H1 (cell line): ENCODE data around the gene HBS1L. TPM values are rescaled to one million over a fixed set of nuclear protein-coding genes. Genes with fewer than 3 reads are reported as not detected.

Source experiments
- CTCF ChIA-PET: fragments of 300-600 bp; sonication (Branson Sonifier 250); formaldehyde crosslinking; loops from one replicate; lab custom pipeline; 2021; ENCODE audit not compliant: partially characterized antibody; lab: Charles Lee
- POLR2A ChIA-PET: fragments of 300-600 bp; sonication (Branson Sonifier 250); formaldehyde crosslinking; loops from one replicate; lab custom pipeline; 2021; ENCODE audit warnings: inconsistent platforms; ENCODE audit not compliant: partially characterized antibody; lab: Charles Lee
- DNase-seq, 2 experiments: peaks; one replicate each; pipeline versions ENCODE4 v3.0.0 to v3.0.0-alpha.2; 2010 to 2022; ENCODE audit warnings: low spot score in 2 of 2, low read depth in 1 of 2, mixed read lengths in 1 of 2
- FAIRE-seq: peaks from 2 replicates; lab custom pipeline; 2011; peaks lifted over from hg19 to GRCh38; lab: Jason Lieb, UNC
- H2AFZ ChIP-seq: 2 replicates; pipeline ENCODE4 v1.8.1; 2012; ENCODE audit warnings: low read length, inconsistent platforms
- H2AK5ac ChIP-seq: 2 replicates; pipeline ENCODE4 v1.6.1; 2013; ENCODE audit warnings: low read depth, low read length
- H2BK120ac ChIP-seq: replicated peaks from 2 replicates; pipeline ENCODE3; 2013; ENCODE audit warnings: low read depth, low read length, inconsistent platforms
- H2BK12ac ChIP-seq: 2 replicates; pipeline ENCODE4 v1.6.1; 2013; ENCODE audit warnings: low read depth, low read length
- H2BK15ac ChIP-seq: 2 replicates; pipeline ENCODE4 v1.6.1; 2013; ENCODE audit warnings: low read length
- H2BK20ac ChIP-seq: 2 replicates; pipeline ENCODE4 v1.6.1; 2013; ENCODE audit warnings: low read length
- H2BK5ac ChIP-seq: 2 replicates; pipeline ENCODE4 v1.6.1; 2013; ENCODE audit warnings: low read depth, low read length
- H3K14ac ChIP-seq: 2 replicates; pipeline ENCODE4 v1.6.1; 2013; ENCODE audit warnings: inconsistent platforms; ENCODE audit not compliant: insufficient read length
- H3K18ac ChIP-seq: 2 replicates; pipeline ENCODE4 v1.6.1; 2013; ENCODE audit warnings: low read length; ENCODE audit errors: extremely low read depth
- H3K23ac ChIP-seq: 2 replicates; pipeline ENCODE4 v1.6.1; 2013; ENCODE audit warnings: inconsistent platforms; ENCODE audit not compliant: insufficient read length
- H3K23me2 ChIP-seq: 2 replicates; pipeline ENCODE4 v1.6.1; 2013; ENCODE audit warnings: low read depth, low read length
- H3K27ac ChIP-seq: 2 replicates; pipeline ENCODE4 v1.6.1; 2011; ENCODE audit warnings: low read depth, low read length, inconsistent platforms
- H3K27me3 ChIP-seq, 4 experiments: replicated peaks in 1 of 4; 1 replicate in 1 of 4; 2 replicates in 3 of 4; pipeline versions ENCODE4 v1.6.1 to v1.8.1; 2011 to 2013; ENCODE audit warnings: low read length in 3 of 4, mild to moderate bottlenecking in 3 of 4, inconsistent platforms in 2 of 4, mixed read lengths in 2 of 4, moderate library complexity in 1 of 4; ENCODE audit not compliant: control insufficient read depth in 3 of 4, insufficient read depth in 3 of 4; ENCODE audit errors: extremely low read depth in 1 of 4
- H3K36me3 ChIP-seq, 4 experiments: 2 replicates each; pipeline versions ENCODE4 v1.6.1 to v1.8.1; 2011 to 2013; ENCODE audit warnings: mild to moderate bottlenecking in 4 of 4, low read length in 3 of 4, moderate library complexity in 2 of 4, control low read depth in 1 of 4, inconsistent platforms in 1 of 4; ENCODE audit not compliant: insufficient read depth in 4 of 4, control insufficient read depth in 2 of 4
- H3K4ac ChIP-seq: replicated peaks from 2 replicates; pipeline ENCODE3; 2013; ENCODE audit warnings: low read length, low read depth, mixed read lengths, inconsistent platforms; ENCODE audit not compliant: insufficient read length
- H3K4me1 ChIP-seq, 4 experiments: replicated peaks in 1 of 4; 1 replicate in 1 of 4; 2 replicates in 3 of 4; pipeline versions ENCODE4 v1.6.1 to v1.8.1; 2011 to 2013; ENCODE audit warnings: low read length in 3 of 4, inconsistent platforms in 2 of 4, mixed read lengths in 1 of 4; ENCODE audit not compliant: insufficient read depth in 4 of 4, control insufficient read depth in 3 of 4
- H3K4me2 ChIP-seq, 2 experiments: 2 replicates each; pipeline versions ENCODE4 v1.6.1 to v1.8.1; 2011 to 2013; ENCODE audit warnings: low read depth in 2 of 2, low read length in 2 of 2, control low read depth in 1 of 2, inconsistent platforms in 1 of 2, mild to moderate bottlenecking in 1 of 2; ENCODE audit not compliant: insufficient read depth in 1 of 2
- H3K4me3 ChIP-seq, 4 experiments: fragments of 200-600, 300-600 bp in 1 of 4; sonication (generic), shearing (Covaris generic), sonication (Bioruptor Twin) in 1 of 4; 2 replicates each; pipeline versions ENCODE4 v1.5.1 to v1.8.1; 2011 to 2016; ENCODE audit warnings: low read length in 4 of 4, low read depth in 3 of 4, control low read depth in 2 of 4, inconsistent platforms in 2 of 4, mild to moderate bottlenecking in 2 of 4, mixed read lengths in 1 of 4, moderate library complexity in 1 of 4; ENCODE audit not compliant: insufficient read depth in 2 of 4; ENCODE audit errors: extremely low read depth in 1 of 4
- H3K56ac ChIP-seq: replicated peaks from 2 replicates; pipeline ENCODE3; 2013; ENCODE audit warnings: low read depth, mild to moderate bottlenecking, mixed read lengths, low read length, inconsistent platforms; ENCODE audit not compliant: insufficient read length
- H3K79me1 ChIP-seq: 2 replicates; pipeline ENCODE4 v1.6.1; 2013; ENCODE audit warnings: low read depth, low read length, control low read depth
- H3K79me2 ChIP-seq, 2 experiments: 2 replicates each; pipeline versions ENCODE4 v1.6.1 to v1.8.1; 2012 to 2013; ENCODE audit warnings: low read length in 2 of 2, mild to moderate bottlenecking in 2 of 2, inconsistent platforms in 1 of 2; ENCODE audit not compliant: insufficient read depth in 2 of 2, control insufficient read depth in 1 of 2
- H3K9ac ChIP-seq, 4 experiments: replicated peaks in 1 of 4; 1 replicate in 1 of 4; 2 replicates in 3 of 4; pipeline versions ENCODE4 v1.6.1 to v1.8.1; 2011 to 2013; ENCODE audit warnings: low read depth in 3 of 4, low read length in 3 of 4, control low read depth in 2 of 4, mild to moderate bottlenecking in 2 of 4, moderate library complexity in 2 of 4, inconsistent platforms in 1 of 4; ENCODE audit errors: extremely low read depth in 1 of 4
- H3K9me3 ChIP-seq, 2 experiments: 2 replicates each; pipeline versions ENCODE4 v1.6.1 to v1.8.1; 2012 to 2013; ENCODE audit warnings: mild to moderate bottlenecking in 2 of 2, moderate library complexity in 2 of 2, control low read depth in 1 of 2, inconsistent platforms in 1 of 2, low read depth in 1 of 2, low read length in 1 of 2, mixed read lengths in 1 of 2; ENCODE audit not compliant: insufficient read depth in 2 of 2
- H4K20me1 ChIP-seq, 2 experiments: replicated peaks in 1 of 2; 2 replicates each; pipeline versions ENCODE3 to v1.8.1; 2011 to 2013; ENCODE audit warnings: inconsistent platforms in 2 of 2, low read length in 2 of 2, mild to moderate bottlenecking in 1 of 2; ENCODE audit not compliant: insufficient read depth in 2 of 2, control insufficient read depth in 1 of 2
- H4K5ac ChIP-seq: 2 replicates; pipeline ENCODE4 v1.6.1; 2013; ENCODE audit warnings: low read length, low read depth, mixed read lengths, inconsistent platforms; ENCODE audit not compliant: insufficient read length
- H4K8ac ChIP-seq: 2 replicates; pipeline ENCODE4 v1.8.0; 2013; ENCODE audit warnings: mild to moderate bottlenecking, moderate library complexity, low read length, inconsistent platforms; ENCODE audit not compliant: insufficient read depth; ENCODE audit errors: extremely low read depth
- H4K91ac ChIP-seq: replicated peaks from 2 replicates; pipeline ENCODE3; 2013; ENCODE audit warnings: low read length, mixed read lengths, inconsistent platforms; ENCODE audit not compliant: insufficient read length
- BRCA1 ChIP-seq: IDR thresholded peaks from 2 replicates; pipeline ENCODE4 v1.6.1; 2012; ENCODE audit warnings: low read depth, low read length, improper control_type of control experiment
- JUN ChIP-seq: IDR thresholded peaks from 2 replicates; pipeline ENCODE4 v1.6.1; 2011; ENCODE audit warnings: low read depth, mild to moderate bottlenecking, improper control_type of control experiment, low read length
- KDM5A ChIP-seq: fragments of 200-600 bp; IDR thresholded peaks from 2 replicates; pipeline ENCODE4 v1.7.1; 2012; ENCODE audit warnings: mild to moderate bottlenecking, low read length, inconsistent platforms, mixed read lengths
- MAFK ChIP-seq: IDR thresholded peaks from 2 replicates; pipeline ENCODE4 v1.6.1; 2012; ENCODE audit warnings: low read depth, mild to moderate bottlenecking, improper control_type of control experiment, low read length
- TEAD4 ChIP-seq: IDR thresholded peaks from 2 replicates; pipeline ENCODE4 v1.6.1; 2012; ENCODE audit warnings: low read depth, low read length, inconsistent platforms, mixed read lengths
- WGBS, 2 experiments: shearing (Covaris generic) in 1 of 2; methylation state at CpG; one replicate each; pipeline versions ENCODE4 v1.1.6 to v1.1.7; 2013 to 2015; ENCODE audit warnings: low lambda C conversion rate in 2 of 2, mixed read lengths in 2 of 2, inconsistent platforms in 1 of 2, low coverage in 1 of 2, missing lambda C conversion rate in 1 of 2; ENCODE audit not compliant: insufficient replicate concordance in 2 of 2, insufficient coverage in 1 of 2, insufficient read length in 1 of 2; ENCODE audit errors: extremely low coverage in 1 of 2, missing lambda C conversion rate in 1 of 2; 5-methylcytosine and 5-hydroxymethylcytosine counted together
- polyA plus RNA-seq, 7 experiments: library from polyadenylated mRNA; depleted of rRNA in 3 of 7; stranded (reverse) in 5 of 7; unstranded in 2 of 7; fragments of >200 nt in 5 of 7; fragments of 200-250 nt in 2 of 7; gene quantifications; 1 replicate in 5 of 7; 2 replicates in 1 of 7; 4 replicates in 1 of 7; pipeline versions ENCODE4 v1.2.1 to v1.2.3, GENCODE V29; 2011 to 2013; ENCODE audit warnings: missing spikeins in 2 of 7, mixed read lengths in 2 of 7
- total RNA-seq: library from RNA; stranded (reverse); fragmentation: NEBNext Ultra II Directional; extraction: Animal tissue kit (Norgen Biotek cat#: 25700); gene quantifications from 2 replicates; pipeline ENCODE4 v1.2.1, GENCODE V29; 2021
- TF ChIP-seq, protein P1 (sequence below): IDR thresholded peaks from 2 replicates; pipeline ENCODE4 v1.6.1; 2011; ENCODE audit warnings: low read length, improper control_type of control experiment

The HBS1L gene
- total and polyA plus RNA-seq, 2 of the 8 experiments (the other 6 are each of a cell fraction or from before 2014, with no cell fraction given), result 28.1 to 97.1 TPM

DNA sequence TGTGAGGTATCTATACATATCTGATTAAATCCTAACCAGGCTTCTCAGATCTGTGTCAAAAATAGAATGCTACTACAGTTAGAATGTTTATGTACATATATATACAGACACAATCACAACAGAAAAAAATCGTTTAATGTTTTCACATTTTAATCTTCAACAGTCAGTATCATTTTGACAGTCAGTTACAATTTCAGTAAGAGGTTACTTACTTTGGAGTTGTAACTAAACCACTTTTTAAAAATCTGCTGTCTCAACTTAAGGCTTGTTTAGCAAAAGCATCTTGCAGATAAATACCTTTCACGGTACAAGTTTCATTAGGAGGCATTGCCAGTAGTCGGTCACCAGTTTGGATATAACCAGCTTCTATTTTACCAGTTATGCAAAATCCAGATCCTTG lies 72.5 kb downstream of the HBS1L start:
- Histone ChIP-seq H4K91ac (no peak overlapping the region), H3K36me3 (peaks cover 0 to 32% (median 12%) of the 10 kb centered on the region in 4 experiments; a peak in 5 of 8 replicates), H2BK120ac (no peak overlapping the region), H2BK5ac (no peak overlapping the region), H2BK12ac (no peak overlapping the region), H3K4me2 (no peak overlapping the region), H2AK5ac (no peak overlapping the region), H3K79me1 (no peaks in the 10 kb centered on the region; the same call in 1 of the 2 replicates), H2BK20ac (no peak overlapping the region), H3K4ac (no peak overlapping the region), H3K18ac (no peak overlapping the region), H2BK15ac (no peak overlapping the region), H3K4me3 (no peak overlapping the region), H3K14ac (no peak overlapping the region), H3K79me2 (no peaks in the 10 kb centered on the region), H4K5ac (no peak overlapping the region), H3K9ac (no peak overlapping the region), H3K9me3 (no peaks in the 10 kb centered on the region), H4K20me1 (no peaks in the 10 kb centered on the region), H3K27ac (no peak overlapping the region), H3K4me1 (no peaks in the 10 kb centered on the region), H3K23me2 (no peaks in the 10 kb centered on the region), H3K23ac (no peak overlapping the region), H3K56ac (no peak overlapping the region), H2AFZ (no peak overlapping the region), H3K27me3 (no peaks in the 10 kb centered on the region), H4K8ac (no peak overlapping the region)
- ChIA-PET CTCF (interaction anchor here (0.6 kb wide), 1 partner anchor 23 kb away, joined by 3 read pairs; no protein-coding TSS in a partner anchor), POLR2A (no interaction called here)
- TF ChIP-seq JUN, result no peak
- no peak for TF ChIP-seq KDM5A
- TF ChIP-seq BRCA1, result no peak
- TF ChIP-seq TEAD4, result no peak
- TF ChIP-seq, protein P1, sequence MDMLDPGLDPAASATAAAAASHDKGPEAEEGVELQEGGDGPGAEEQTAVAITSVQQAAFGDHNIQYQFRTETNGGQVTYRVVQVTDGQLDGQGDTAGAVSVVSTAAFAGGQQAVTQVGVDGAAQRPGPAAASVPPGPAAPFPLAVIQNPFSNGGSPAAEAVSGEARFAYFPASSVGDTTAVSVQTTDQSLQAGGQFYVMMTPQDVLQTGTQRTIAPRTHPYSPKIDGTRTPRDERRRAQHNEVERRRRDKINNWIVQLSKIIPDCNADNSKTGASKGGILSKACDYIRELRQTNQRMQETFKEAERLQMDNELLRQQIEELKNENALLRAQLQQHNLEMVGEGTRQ, result no peak
- TF ChIP-seq MAFK, result no peak
- 91% methylated on average over 3 of the region's 3 CpGs; no CpG with 5 or more reads in 1 of the 2 experiments for WGBS, 2 experiments
- no peak for DNase-seq
- no peak for FAIRE-seq
